ENCODE data around the gene CFAP53.

Gene CFAP53

DNA sequence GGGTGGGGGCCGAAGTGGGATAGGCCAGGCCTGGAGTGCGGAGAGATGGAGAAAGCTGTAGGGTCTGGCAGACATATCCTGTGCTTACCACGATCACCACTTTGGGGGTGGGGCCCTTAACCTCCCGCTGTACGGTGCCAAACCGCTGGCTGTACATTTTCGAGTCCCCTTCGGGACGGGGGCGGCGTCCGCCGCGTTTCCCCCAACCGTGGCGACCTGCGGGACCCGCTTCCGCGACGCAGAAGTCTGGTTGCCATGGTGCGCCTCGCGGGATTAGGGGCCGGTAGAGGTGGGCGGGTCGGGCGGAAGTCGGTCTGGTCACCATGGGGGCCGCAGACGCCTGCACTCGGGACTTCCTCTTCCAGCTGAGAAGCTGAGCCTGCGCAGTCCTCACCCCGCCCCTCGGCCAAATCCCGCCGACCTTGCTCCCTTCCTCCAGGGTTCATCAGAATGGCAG lies at the start of gene CFAP53:
Gene CFAP53, minus strand, starts transcription at position 248 of the 457 bp plus-strand sequence. Its CDS starts 91 bp downstream, at position 157.
- peak; percentile 100 for ATAC-seq
- TF ChIP-seq, protein P1, sequence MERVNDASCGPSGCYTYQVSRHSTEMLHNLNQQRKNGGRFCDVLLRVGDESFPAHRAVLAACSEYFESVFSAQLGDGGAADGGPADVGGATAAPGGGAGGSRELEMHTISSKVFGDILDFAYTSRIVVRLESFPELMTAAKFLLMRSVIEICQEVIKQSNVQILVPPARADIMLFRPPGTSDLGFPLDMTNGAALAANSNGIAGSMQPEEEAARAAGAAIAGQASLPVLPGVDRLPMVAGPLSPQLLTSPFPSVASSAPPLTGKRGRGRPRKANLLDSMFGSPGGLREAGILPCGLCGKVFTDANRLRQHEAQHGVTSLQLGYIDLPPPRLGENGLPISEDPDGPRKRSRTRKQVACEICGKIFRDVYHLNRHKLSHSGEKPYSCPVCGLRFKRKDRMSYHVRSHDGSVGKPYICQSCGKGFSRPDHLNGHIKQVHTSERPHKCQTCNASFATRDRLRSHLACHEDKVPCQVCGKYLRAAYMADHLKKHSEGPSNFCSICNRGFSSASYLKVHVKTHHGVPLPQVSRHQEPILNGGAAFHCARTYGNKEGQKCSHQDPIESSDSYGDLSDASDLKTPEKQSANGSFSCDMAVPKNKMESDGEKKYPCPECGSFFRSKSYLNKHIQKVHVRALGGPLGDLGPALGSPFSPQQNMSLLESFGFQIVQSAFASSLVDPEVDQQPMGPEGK (CRISPR knock-in tag; IDR thresholded peaks at IDR 0.05; ENCODE audit: borderline replicate concordance) = peak; percentile 94
- no peak for TF ChIP-seq ZFP3 (CRISPR knock-in tag; IDR thresholded peaks at IDR 0.05)
- TF ChIP-seq SNAI2 (CRISPR knock-in tag; IDR thresholded peaks at IDR 0.05) = no peak
- TF ChIP-seq, protein P2, sequence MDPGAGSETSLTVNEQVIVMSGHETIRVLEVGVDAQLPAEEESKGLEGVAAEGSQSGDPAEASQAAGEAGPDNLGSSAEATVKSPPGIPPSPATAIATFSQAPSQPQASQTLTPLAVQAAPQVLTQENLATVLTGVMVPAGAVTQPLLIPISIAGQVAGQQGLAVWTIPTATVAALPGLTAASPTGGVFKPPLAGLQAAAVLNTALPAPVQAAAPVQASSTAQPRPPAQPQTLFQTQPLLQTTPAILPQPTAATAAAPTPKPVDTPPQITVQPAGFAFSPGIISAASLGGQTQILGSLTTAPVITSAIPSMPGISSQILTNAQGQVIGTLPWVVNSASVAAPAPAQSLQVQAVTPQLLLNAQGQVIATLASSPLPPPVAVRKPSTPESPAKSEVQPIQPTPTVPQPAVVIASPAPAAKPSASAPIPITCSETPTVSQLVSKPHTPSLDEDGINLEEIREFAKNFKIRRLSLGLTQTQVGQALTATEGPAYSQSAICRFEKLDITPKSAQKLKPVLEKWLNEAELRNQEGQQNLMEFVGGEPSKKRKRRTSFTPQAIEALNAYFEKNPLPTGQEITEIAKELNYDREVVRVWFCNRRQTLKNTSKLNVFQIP (CRISPR knock-in tag; IDR thresholded peaks at IDR 0.05; ENCODE audit: borderline replicate concordance, low read depth) = 0 out of 2 replicates have a peak, but pooled peaks have one; percentile 54
- no peak for TF ChIP-seq TCF4 (CRISPR knock-in tag; IDR thresholded peaks at IDR 0.05; ENCODE audit: borderline replicate concordance)
- no peak for TF ChIP-seq ARNTL (CRISPR knock-in tag; IDR thresholded peaks at IDR 0.05; ENCODE audit: borderline replicate concordance, low read depth)
- TF ChIP-seq GLIS3 (CRISPR knock-in tag; IDR thresholded peaks at IDR 0.05) = no peak
- TF ChIP-seq ESRRG (CRISPR knock-in tag; IDR thresholded peaks at IDR 0.05) = no peak
- TF ChIP-seq ZNF565 (CRISPR knock-in tag; conservative IDR thresholded peaks at IDR 0.05; ENCODE audit: low read depth) = no peak

DNA sequence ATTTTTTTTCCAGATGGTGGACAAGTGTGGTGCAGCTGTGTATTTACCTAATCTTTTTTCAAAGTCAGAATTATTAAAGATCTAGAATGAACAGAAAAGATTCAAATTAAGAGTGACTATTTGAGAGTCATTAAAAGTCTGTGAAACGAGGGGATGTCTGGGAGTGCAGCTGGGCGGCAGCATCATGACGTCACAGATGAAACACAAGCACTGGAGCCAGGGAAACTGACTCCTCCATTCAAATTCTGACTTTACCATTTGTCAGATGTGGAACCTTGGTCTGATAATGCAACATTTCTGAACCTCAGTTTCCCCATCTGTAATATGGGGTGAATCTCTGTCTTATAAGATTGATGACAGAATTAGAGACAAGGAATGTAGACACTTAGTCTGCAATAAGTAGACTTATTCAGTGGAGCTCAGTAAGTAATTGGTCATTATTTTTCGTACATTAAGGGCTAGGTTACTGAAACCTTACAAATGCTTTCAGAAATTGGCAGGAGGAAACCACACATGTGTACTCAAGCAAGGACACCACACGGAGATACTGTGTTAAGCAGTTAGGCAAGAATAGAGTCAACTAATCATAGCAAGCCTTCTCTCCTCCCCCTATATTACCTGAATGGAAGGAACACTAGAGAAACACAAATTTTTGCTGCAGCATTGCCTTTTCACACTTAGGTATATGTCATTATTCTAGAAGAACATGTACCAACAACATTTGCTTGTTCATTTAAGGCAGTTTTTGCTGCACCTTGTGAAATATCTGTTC lies 49.0 kb upstream of the CFAP53 start:
- TF ChIP-seq ARNTL (CRISPR knock-in tag; IDR thresholded peaks at IDR 0.05; ENCODE audit: borderline replicate concordance, low read depth) (no peak), ESRRG (CRISPR knock-in tag; IDR thresholded peaks at IDR 0.05) (no peak), CSDC2 (CRISPR knock-in tag; IDR thresholded peaks at IDR 0.05) (no peak), ZFP30 (CRISPR knock-in tag; IDR thresholded peaks at IDR 0.05) (no peak), GLIS3 (CRISPR knock-in tag; IDR thresholded peaks at IDR 0.05) (no peak), ZNF8 (CRISPR knock-in tag; IDR thresholded peaks at IDR 0.05) (no peak), RARB (CRISPR knock-in tag; IDR thresholded peaks at IDR 0.05) (no peak), TSHZ2 (CRISPR knock-in tag; IDR thresholded peaks at IDR 0.05) (no peak), ZNF565 (CRISPR knock-in tag; conservative IDR thresholded peaks at IDR 0.05; ENCODE audit: low read depth) (no peak), TCF4 (CRISPR knock-in tag; IDR thresholded peaks at IDR 0.05; ENCODE audit: borderline replicate concordance) (no peak), ZNF70 (CRISPR knock-in tag; IDR thresholded peaks at IDR 0.05) (no peak), ZFP3 (CRISPR knock-in tag; IDR thresholded peaks at IDR 0.05) (no peak)
- TF ChIP-seq, protein P3, sequence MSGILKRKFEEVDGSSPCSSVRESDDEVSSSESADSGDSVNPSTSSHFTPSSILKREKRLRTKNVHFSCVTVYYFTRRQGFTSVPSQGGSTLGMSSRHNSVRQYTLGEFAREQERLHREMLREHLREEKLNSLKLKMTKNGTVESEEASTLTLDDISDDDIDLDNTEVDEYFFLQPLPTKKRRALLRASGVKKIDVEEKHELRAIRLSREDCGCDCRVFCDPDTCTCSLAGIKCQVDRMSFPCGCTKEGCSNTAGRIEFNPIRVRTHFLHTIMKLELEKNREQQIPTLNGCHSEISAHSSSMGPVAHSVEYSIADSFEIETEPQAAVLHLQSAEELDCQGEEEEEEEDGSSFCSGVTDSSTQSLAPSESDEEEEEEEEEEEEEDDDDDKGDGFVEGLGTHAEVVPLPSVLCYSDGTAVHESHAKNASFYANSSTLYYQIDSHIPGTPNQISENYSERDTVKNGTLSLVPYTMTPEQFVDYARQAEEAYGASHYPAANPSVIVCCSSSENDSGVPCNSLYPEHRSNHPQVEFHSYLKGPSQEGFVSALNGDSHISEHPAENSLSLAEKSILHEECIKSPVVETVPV (CRISPR knock-in tag; IDR thresholded peaks at IDR 0.05) = no peak
- TF ChIP-seq, protein P4, sequence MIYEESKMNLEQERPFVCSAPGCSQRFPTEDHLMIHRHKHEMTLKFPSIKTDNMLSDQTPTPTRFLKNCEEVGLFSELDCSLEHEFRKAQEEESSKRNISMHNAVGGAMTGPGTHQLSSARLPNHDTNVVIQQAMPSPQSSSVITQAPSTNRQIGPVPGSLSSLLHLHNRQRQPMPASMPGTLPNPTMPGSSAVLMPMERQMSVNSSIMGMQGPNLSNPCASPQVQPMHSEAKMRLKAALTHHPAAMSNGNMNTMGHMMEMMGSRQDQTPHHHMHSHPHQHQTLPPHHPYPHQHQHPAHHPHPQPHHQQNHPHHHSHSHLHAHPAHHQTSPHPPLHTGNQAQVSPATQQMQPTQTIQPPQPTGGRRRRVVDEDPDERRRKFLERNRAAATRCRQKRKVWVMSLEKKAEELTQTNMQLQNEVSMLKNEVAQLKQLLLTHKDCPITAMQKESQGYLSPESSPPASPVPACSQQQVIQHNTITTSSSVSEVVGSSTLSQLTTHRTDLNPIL (CRISPR knock-in tag; IDR thresholded peaks at IDR 0.05; ENCODE audit: low read depth) = no peak
- TF ChIP-seq, protein P2 (CRISPR knock-in tag; IDR thresholded peaks at IDR 0.05; ENCODE audit: borderline replicate concordance, low read depth) = no peak
- ATAC-seq = no peak

All from SK-N-SH treated with all-trans-retinoic acid at 6 μM for 48 hours (cell line).